ENCODE measurements around the gene ZC3H13. TPM values are rescaled to one million over a fixed set of nuclear protein-coding genes. Genes with fewer than 3 reads are reported as not detected.

Gene ZC3H13
- 24.8 and 25.3 TPM in 2 replicates for total RNA-seq

GRCh38 chr13:46052319-46053161 is at the start of gene ZC3H13:
Gene ZC3H13 (minus strand): TSS chr13:46052746. CDS start chr13:46045507, 7,239 bp downstream.

Other genes starting within 250 kb of the ZC3H13 start
- gene SIAH3, start 201.0 kb downstream of the ZC3H13 start, total RNA-seq, result under 0.01 TPM in 1 of 2 replicates, not detected in the other
- not detected in 2 replicates for gene CPB2, start 52.3 kb upstream of the ZC3H13 start, total RNA-seq
- gene LCP1, start 129.4 kb upstream of the ZC3H13 start, total RNA-seq, result 0.11 and 0.13 TPM in 2 replicates
- not detected in 2 replicates for gene LRRC63, start 159.2 kb upstream of the ZC3H13 start, total RNA-seq